ENCODE data around the gene LBR. TPM values are rescaled to one million over a fixed set of nuclear protein-coding genes. Genes with fewer than 3 reads are reported as not detected.

LBR gene
- total RNA-seq, 1 donor: 25.3 TPM

DNA sequence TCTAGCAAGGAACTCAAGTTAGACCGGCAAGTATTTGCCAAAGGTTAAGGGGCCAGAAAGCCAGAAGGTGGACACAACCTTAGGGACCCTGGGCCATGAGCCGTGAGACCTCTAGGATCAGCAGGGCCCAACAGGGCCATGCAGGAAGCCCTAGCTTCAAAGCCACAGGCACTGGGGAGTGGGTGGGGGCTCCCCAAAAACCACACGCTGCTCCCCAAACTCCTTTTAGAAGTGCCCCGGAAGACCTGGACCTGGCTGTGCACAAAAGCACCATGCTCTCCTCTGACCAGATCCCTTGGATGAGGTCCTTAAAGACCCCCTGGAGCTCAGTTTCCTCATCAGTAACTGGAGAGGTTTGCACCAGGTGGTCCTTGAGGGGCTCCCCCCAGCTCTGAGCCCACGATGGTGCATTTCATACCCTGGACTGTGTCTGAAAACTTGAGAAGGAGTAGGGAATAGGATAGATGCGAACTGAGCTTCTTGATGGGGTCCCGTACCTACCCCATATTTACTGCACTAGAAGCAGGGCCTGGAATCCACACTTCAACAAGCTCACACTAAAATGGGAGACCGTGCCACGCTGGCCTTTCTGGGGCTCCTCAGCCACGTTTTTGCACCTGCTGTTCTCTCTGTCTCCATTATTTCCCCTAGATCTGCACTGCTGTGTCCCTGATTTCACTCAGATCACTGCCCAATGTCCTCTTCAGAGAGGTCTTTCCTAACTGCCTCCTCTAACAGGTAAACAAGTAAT, 40.6 kb upstream of the LBR start:
- no peak overlapping the region for H2AFZ ChIP-seq (ENCODE audit: low read length)
- H3K27me3 ChIP-seq (ENCODE audit: insufficient read depth, low read length): no peaks in the 10 kb centered on the region

DNA sequence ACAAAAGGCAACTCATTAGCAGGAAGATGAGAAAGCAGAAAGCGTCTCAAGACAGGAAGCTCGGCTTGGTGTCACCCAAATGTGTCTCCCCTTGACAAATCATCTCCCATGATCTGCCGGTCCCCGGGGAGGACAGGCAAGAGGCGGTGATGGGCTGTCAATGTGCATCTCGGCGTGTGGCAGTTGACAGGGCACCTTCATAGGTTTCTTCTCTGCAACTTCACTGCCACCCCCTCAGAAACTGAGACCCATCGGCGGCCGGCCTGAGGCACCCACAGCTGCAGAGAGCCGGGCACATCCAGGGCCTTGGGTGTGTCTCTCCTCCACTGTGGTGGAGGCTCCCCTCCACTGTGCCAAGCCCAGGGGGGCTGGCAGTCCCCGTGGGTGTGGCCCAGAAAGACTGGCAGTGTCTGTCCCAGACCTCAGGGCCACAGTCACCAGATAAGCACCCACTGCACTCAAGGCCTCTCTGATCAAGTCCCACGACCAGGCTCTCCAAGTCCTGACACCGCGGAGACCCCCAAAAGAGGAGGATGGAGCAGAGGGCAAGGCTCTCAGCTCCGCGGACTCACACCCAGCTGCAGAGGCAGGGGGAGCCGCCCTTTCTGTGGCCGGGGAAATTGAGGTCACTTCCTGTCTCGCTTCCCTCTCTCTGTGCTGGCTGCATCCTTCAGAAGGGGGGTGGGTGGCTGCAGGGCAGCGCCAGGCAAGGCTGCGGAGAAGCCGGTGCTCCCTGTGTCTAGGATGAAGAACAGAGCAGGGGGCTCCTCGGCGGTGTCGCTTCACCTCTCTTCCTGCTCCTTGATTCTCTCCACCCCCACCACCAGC, 39.6 kb upstream of the LBR start:
- Histone ChIP-seq H3K27ac (ENCODE audit: low read depth, low read length) (no peak overlapping the region), H4K20me1 (ENCODE audit: insufficient read depth, low read length) (no peaks in the 10 kb centered on the region), H3K79me2 (ENCODE audit: insufficient read depth, low read length) (no peaks in the 10 kb centered on the region), H2AFZ (ENCODE audit: low read length) (peak overlapping the region; percentile 97), H3K4me2 (ENCODE audit: insufficient read depth, low read length) (peak overlapping the region; percentile 51), H3K4me1 (ENCODE audit: insufficient read depth, low read length) (peaks cover 13% of the 10 kb centered on the region), H3K9me3 (ENCODE audit: low read depth, low read length) (no peaks in the 10 kb centered on the region), H3K36me3 (ENCODE audit: insufficient read depth, low read length) (no peaks in the 10 kb centered on the region), H3K27me3 (ENCODE audit: insufficient read depth, low read length) (no peaks in the 10 kb centered on the region), H3K4me3 (ENCODE audit: insufficient read depth, low read length) (peak overlapping the region; percentile 50)
- DNase-seq (ENCODE audit: insufficient read length, low spot score, missing footprints): peak; percentile 85
- TF ChIP-seq, protein P1, sequence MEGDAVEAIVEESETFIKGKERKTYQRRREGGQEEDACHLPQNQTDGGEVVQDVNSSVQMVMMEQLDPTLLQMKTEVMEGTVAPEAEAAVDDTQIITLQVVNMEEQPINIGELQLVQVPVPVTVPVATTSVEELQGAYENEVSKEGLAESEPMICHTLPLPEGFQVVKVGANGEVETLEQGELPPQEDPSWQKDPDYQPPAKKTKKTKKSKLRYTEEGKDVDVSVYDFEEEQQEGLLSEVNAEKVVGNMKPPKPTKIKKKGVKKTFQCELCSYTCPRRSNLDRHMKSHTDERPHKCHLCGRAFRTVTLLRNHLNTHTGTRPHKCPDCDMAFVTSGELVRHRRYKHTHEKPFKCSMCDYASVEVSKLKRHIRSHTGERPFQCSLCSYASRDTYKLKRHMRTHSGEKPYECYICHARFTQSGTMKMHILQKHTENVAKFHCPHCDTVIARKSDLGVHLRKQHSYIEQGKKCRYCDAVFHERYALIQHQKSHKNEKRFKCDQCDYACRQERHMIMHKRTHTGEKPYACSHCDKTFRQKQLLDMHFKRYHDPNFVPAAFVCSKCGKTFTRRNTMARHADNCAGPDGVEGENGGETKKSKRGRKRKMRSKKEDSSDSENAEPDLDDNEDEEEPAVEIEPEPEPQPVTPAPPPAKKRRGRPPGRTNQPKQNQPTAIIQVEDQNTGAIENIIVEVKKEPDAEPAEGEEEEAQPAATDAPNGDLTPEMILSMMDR (IDR thresholded peaks at IDR 0.05; ENCODE audit: extremely low read depth, low read depth, low read length): no peak

More for the DNA sequence above, 40.6 kb upstream of the LBR start:
- no peaks in the 10 kb centered on the region for H4K20me1 ChIP-seq (ENCODE audit: insufficient read depth, low read length)
- no peaks in the 10 kb centered on the region for H3K9me3 ChIP-seq (ENCODE audit: low read depth, low read length)
- TF ChIP-seq, protein P1 (IDR thresholded peaks at IDR 0.05; ENCODE audit: extremely low read depth, low read depth, low read length): no peak
- peak; percentile 61 for DNase-seq (ENCODE audit: insufficient read length, low spot score, missing footprints)
- H3K4me1 ChIP-seq (ENCODE audit: insufficient read depth, low read length): peaks cover 13% of the 10 kb centered on the region
- no peaks in the 10 kb centered on the region for H3K79me2 ChIP-seq (ENCODE audit: insufficient read depth, low read length)
- no peak overlapping the region for H3K4me2 ChIP-seq (ENCODE audit: insufficient read depth, low read length)
- no peak overlapping the region for H3K27ac ChIP-seq (ENCODE audit: low read depth, low read length)
- H3K4me3 ChIP-seq (ENCODE audit: insufficient read depth, low read length): no peak overlapping the region
- H3K36me3 ChIP-seq (ENCODE audit: insufficient read depth, low read length): no peaks in the 10 kb centered on the region

GRCh38 chr1:225466848-225467192, 39.0 kb upstream of the LBR start:
- Histone ChIP-seq H3K79me2 (ENCODE audit: insufficient read depth, low read length) (no peaks in the 10 kb centered on the region), H3K27ac (ENCODE audit: low read depth, low read length) (no peak overlapping the region), H3K36me3 (ENCODE audit: insufficient read depth, low read length) (no peaks in the 10 kb centered on the region), H2AFZ (ENCODE audit: low read length) (peak overlapping the region; percentile 97), H3K4me3 (ENCODE audit: insufficient read depth, low read length) (no peak overlapping the region), H3K4me1 (ENCODE audit: insufficient read depth, low read length) (peaks cover 13% of the 10 kb centered on the region), H3K4me2 (ENCODE audit: insufficient read depth, low read length) (no peak overlapping the region), H4K20me1 (ENCODE audit: insufficient read depth, low read length) (no peaks in the 10 kb centered on the region), H3K27me3 (ENCODE audit: insufficient read depth, low read length) (no peaks in the 10 kb centered on the region), H3K9me3 (ENCODE audit: low read depth, low read length) (no peaks in the 10 kb centered on the region)
- TF ChIP-seq, protein P1 (IDR thresholded peaks at IDR 0.05; ENCODE audit: extremely low read depth, low read depth, low read length): no peak
- no peak for DNase-seq (ENCODE audit: insufficient read length, low spot score, missing footprints)

All from osteoblast (primary cell).